Measurements from ENCODE around the gene CCDC33. TPM values are rescaled to one million over a fixed set of nuclear protein-coding genes. Genes with fewer than 3 reads are reported as not detected.

CCDC33 gene
- total RNA-seq, 1 donor from 2014 or later = 0.51 TPM

DNA sequence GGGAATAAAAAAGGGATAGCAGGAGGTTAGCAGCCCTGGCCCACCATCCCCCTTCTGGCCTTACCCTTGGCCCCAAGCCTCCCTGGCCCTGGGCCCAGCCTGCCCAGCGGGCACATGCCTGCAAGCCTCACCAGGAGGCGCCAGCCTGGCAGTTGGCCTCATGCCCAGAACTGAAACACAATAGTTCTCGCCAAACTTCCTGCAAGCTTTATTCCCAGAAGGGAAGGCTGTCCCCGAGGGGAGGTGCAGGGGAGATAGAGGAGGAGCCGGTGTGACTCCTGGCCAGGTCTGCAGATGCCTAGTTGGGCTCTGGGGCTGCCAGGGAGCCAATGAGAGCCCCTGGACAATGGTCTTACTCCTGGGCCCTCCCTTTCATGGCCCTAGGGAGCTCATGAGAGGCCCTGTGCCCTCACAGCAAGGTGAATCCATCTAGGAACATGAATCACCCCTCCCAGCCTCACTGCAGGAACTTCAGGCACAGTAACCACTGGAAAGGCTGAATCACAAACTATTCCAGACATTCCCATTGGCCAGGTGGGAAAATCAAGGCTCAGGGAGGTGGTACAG lies 4.0 kb downstream of the CCDC33 start:
- peaks cover 2% of the 10 kb centered on the region for H3K27me3 Mint-ChIP-seq (ENCODE audit: unreplicated experiment)
- TF ChIP-seq, protein P1, sequence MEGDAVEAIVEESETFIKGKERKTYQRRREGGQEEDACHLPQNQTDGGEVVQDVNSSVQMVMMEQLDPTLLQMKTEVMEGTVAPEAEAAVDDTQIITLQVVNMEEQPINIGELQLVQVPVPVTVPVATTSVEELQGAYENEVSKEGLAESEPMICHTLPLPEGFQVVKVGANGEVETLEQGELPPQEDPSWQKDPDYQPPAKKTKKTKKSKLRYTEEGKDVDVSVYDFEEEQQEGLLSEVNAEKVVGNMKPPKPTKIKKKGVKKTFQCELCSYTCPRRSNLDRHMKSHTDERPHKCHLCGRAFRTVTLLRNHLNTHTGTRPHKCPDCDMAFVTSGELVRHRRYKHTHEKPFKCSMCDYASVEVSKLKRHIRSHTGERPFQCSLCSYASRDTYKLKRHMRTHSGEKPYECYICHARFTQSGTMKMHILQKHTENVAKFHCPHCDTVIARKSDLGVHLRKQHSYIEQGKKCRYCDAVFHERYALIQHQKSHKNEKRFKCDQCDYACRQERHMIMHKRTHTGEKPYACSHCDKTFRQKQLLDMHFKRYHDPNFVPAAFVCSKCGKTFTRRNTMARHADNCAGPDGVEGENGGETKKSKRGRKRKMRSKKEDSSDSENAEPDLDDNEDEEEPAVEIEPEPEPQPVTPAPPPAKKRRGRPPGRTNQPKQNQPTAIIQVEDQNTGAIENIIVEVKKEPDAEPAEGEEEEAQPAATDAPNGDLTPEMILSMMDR (IDR thresholded peaks at IDR 0.05; ENCODE audit: unreplicated experiment) = no peak
- H3K27ac Mint-ChIP-seq (ENCODE audit: unreplicated experiment) = no peak overlapping the region
- peak; percentile 32 for DNase-seq (ENCODE audit: low spot score)
- H3K4me3 Mint-ChIP-seq (ENCODE audit: unreplicated experiment) = no peak overlapping the region
- no peaks in the 10 kb centered on the region for H3K9me3 Mint-ChIP-seq (ENCODE audit: unreplicated experiment)
- peaks cover 17% of the 10 kb centered on the region for H3K4me1 Mint-ChIP-seq (ENCODE audit: unreplicated experiment)
- H3K36me3 Mint-ChIP-seq (ENCODE audit: low read depth, unreplicated experiment) = no peaks in the 10 kb centered on the region

DNA sequence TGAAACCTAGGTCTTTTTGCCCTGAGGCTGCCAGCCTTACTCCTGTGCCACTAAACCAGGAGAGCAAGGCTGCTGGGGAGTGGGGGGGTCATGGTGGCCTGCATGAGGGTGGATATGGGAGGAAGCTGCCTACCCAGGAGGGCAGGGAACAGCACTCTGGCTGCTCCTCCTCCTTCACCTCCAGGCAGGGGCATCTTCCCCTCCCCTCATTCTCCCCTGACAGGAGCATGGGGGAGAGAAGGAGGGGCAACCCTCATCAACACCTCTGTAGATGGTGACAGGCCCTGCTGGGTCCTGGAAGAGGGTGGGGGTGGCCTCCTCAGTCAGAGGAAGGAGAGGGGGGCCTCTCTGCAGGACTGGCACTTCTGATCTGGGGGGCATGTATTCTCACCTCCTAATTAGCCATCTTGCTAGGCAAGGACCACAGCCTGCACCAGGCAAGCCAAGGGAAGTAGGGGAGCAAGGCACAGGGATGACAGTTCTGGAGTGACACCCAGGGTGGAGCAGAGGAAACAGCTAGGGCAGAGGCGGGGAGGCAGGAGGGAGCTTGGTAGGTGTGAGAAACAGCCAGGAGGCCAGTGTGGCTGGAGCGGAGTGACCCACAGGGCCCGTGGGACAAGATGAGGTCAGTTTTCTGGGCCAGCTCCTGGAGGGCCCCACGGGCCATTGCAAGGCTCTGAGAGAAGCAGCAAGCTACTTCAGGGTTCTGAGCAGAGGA lies 4.9 kb downstream of the CCDC33 start:
- no peak for DNase-seq (ENCODE audit: low spot score)
- H3K27me3 Mint-ChIP-seq (ENCODE audit: unreplicated experiment) = peaks cover 4% of the 10 kb centered on the region
- TF ChIP-seq, protein P1 (IDR thresholded peaks at IDR 0.05; ENCODE audit: unreplicated experiment) = no peak
- no peaks in the 10 kb centered on the region for H3K36me3 Mint-ChIP-seq (ENCODE audit: low read depth, unreplicated experiment)
- H3K9me3 Mint-ChIP-seq (ENCODE audit: unreplicated experiment) = no peaks in the 10 kb centered on the region
- H3K27ac Mint-ChIP-seq (ENCODE audit: unreplicated experiment) = no peak overlapping the region
- peaks cover 17% of the 10 kb centered on the region for H3K4me1 Mint-ChIP-seq (ENCODE audit: unreplicated experiment)
- no peak overlapping the region for H3K4me3 Mint-ChIP-seq (ENCODE audit: unreplicated experiment)

DNA sequence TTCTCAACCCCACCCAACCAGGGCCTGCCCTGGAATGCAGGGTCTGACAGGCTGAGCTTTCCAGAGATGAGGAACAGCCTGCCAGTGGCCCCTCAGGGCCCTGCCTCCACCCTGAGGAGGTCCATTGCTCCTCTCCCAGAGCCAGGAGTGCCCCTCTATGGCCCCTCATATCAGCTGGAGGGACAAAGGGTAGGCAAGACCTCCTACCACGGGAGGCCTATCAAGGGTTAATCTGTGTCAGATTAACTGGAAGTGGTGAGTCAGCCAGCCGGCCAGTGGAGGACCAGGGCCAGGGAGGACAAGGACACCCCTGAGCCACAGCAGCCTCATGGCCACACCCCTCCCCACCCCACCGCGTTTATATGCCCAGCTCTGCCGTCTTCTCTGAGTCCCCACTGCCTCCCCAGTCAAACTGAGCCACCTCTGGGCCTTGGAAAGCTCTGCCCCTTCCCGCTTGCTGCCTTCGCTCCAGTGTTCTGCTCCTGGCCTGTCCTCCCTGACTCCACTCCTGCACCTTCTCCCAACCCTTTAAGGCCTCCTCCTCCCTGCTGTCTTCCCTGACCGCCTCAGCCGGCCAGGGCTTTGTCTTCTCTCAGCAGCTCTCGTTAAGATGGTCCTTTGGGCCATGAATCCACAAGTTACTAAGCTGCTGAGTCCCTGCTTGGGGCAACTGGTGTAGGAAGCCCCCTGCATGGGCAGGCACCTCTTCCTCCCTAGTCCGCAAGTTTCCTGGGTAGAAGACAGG lies 6.5 kb downstream of the CCDC33 start:
- TF ChIP-seq, protein P1 (IDR thresholded peaks at IDR 0.05; ENCODE audit: unreplicated experiment) = no peak
- H3K9me3 Mint-ChIP-seq (ENCODE audit: unreplicated experiment) = no peaks in the 10 kb centered on the region
- H3K4me3 Mint-ChIP-seq (ENCODE audit: unreplicated experiment) = no peak overlapping the region
- peaks cover 17% of the 10 kb centered on the region for H3K4me1 Mint-ChIP-seq (ENCODE audit: unreplicated experiment)
- no peak for DNase-seq (ENCODE audit: low spot score)
- no peak overlapping the region for H3K27ac Mint-ChIP-seq (ENCODE audit: unreplicated experiment)
- H3K27me3 Mint-ChIP-seq (ENCODE audit: unreplicated experiment) = peaks cover 2% of the 10 kb centered on the region
- no peaks in the 10 kb centered on the region for H3K36me3 Mint-ChIP-seq (ENCODE audit: low read depth, unreplicated experiment)

DNA sequence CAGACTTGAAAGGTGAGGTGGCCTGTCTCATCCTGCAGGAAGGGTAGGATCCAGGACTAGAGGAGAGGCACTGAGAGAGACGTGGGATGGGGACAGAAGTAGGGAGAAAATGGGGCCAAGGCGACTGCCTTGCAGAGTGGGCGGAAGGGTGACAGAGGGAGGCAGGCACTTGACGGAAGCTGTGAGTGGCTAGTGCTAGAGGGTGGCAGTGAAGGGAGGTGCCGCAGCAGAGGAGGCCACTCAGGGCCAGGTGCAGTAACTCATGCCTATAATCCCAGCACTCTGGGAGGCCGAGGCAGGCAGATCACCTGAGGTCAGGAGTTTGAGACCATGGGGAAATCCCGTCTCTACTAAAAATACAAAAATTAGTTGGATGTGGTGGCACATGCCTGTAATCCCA lies 7.3 kb downstream of the CCDC33 start:
- no peak overlapping the region for H3K4me3 Mint-ChIP-seq (ENCODE audit: unreplicated experiment)
- H3K9me3 Mint-ChIP-seq (ENCODE audit: unreplicated experiment) = no peaks in the 10 kb centered on the region
- H3K4me1 Mint-ChIP-seq (ENCODE audit: unreplicated experiment) = peaks cover 17% of the 10 kb centered on the region
- peaks cover 2% of the 10 kb centered on the region for H3K27me3 Mint-ChIP-seq (ENCODE audit: unreplicated experiment)
- TF ChIP-seq, protein P1 (IDR thresholded peaks at IDR 0.05; ENCODE audit: unreplicated experiment) = no peak
- H3K36me3 Mint-ChIP-seq (ENCODE audit: low read depth, unreplicated experiment) = no peaks in the 10 kb centered on the region
- DNase-seq (ENCODE audit: low spot score) = no peak
- H3K27ac Mint-ChIP-seq (ENCODE audit: unreplicated experiment) = no peak overlapping the region
